AG10803 (cell line): ENCODE results near the gene PLAAT2.
"Not testable (repeated sequence)": the region's sequence is repeated elsewhere in the genome, so short reads cannot be mapped to it uniquely, and the experiment has no call there.

Experiments
- DNase-seq: peaks from one replicate; pipeline ENCODE4 v3.0.0; 2010; ENCODE audit warnings: low read depth
- H3K4me3 ChIP-seq: 2 replicates; pipeline ENCODE4 v1.5.1; 2011; ENCODE audit warnings: mild to moderate bottlenecking, low read length, control low read depth
- TF ChIP-seq, protein P1 (sequence below): conservative IDR thresholded peaks from 2 replicates; pipeline ENCODE4 v1.5.1; 2011; ENCODE audit warnings: mild to moderate bottlenecking, low read length, control low read depth, inconsistent platforms

Gene PLAAT2

DNA sequence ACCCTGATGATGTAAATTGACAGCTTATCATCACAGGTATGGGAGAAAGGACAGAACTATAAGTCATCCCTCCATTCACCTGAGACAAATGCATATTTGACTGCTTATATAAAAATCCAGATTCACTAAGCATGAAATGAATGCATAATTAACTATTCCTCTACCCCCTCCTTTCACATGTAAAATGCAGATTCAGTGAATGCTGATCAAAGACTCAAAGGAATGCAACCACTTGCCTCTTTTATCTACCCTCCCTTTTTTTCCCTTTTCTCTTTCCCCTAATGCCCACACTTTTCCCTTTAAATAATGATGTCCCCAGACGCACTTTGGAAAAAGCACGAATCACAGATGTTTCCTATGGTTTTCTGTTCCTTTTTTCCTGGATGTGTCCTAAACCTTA is 31.1 kb downstream of the PLAAT2 start:
- DNase-seq: no peak
- no peak overlapping the region for H3K4me3 ChIP-seq
- TF ChIP-seq, protein P1, sequence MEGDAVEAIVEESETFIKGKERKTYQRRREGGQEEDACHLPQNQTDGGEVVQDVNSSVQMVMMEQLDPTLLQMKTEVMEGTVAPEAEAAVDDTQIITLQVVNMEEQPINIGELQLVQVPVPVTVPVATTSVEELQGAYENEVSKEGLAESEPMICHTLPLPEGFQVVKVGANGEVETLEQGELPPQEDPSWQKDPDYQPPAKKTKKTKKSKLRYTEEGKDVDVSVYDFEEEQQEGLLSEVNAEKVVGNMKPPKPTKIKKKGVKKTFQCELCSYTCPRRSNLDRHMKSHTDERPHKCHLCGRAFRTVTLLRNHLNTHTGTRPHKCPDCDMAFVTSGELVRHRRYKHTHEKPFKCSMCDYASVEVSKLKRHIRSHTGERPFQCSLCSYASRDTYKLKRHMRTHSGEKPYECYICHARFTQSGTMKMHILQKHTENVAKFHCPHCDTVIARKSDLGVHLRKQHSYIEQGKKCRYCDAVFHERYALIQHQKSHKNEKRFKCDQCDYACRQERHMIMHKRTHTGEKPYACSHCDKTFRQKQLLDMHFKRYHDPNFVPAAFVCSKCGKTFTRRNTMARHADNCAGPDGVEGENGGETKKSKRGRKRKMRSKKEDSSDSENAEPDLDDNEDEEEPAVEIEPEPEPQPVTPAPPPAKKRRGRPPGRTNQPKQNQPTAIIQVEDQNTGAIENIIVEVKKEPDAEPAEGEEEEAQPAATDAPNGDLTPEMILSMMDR: no peak

DNA sequence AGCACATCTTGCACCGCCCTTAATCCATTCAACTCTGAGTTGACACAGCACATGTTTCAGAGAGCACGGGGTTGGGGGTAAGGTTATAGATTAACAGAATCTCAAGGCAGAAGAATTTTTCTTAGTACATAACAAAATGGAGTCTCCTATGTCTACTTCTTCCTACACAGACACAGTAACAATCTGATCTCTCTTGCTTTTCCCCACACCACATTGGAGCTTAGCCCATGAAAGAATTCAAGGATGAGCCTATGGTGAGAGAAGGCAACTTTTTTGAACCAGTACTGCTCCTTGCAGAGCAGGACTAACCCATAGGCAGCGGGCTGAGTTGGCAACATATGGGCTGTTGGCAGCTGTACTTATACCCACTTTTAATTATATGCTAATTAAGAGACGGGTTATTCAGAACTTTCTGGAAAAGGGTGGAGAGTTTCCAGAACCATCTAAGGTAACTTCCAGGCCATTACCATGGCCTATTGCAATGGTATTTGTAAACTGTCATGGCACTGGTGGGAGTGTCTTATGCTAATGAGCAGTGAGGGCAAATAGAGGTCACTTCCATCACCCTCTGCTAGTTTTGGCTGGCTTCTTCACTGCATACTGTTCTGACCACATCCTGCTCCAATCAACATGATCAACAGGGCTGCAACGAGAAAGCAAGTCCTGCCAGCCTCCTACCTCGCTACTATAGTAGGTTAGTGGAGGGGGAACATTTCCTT is 31.9 kb downstream of the PLAAT2 start:
- peak; percentile 85 for DNase-seq
- H3K4me3 ChIP-seq: not testable (repeated sequence)

DNA sequence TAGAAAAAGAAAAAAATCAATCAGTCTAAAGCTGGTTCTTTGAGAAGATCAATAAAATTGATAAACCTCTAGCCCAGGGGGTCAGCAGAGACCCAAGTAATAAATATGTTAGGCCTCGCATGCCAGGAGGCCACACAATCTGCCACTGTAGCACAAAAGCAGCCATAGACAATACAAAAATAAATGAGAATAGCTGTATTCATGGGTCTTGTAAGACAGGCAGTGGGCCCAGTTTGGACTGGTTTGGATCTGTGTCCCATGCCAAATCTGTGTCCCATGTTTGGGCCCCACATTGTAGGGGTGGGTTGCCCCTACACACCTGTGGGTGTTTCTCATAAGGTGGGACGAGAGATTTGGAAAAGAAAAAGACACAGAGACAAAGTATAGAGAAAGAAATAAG is 33.2 kb downstream of the PLAAT2 start:
- TF ChIP-seq, protein P1: no peak
- no peak overlapping the region for H3K4me3 ChIP-seq
- DNase-seq: no peak

DNA sequence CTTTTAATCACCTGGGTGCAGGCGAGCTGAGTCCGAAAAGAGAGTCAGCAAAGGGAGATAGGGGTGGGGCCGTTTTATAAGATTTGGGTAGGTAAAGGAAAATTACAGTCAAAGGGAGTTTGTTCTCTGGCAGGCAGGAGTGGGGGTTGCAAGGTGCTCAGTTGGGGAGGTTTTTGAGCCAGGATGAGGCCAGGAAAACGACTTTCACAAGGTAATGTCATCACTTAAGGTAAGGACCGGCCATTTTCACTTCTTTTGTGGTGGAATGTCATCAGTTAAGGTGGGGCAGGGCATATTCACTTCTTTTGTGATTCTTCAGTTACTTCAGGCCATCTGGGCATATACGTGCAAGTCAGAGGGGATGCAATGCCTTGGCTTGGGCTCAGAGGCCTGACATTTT is 33.8 kb downstream of the PLAAT2 start:
- not testable (repeated sequence) for DNase-seq, H3K4me3 ChIP-seq

DNA sequence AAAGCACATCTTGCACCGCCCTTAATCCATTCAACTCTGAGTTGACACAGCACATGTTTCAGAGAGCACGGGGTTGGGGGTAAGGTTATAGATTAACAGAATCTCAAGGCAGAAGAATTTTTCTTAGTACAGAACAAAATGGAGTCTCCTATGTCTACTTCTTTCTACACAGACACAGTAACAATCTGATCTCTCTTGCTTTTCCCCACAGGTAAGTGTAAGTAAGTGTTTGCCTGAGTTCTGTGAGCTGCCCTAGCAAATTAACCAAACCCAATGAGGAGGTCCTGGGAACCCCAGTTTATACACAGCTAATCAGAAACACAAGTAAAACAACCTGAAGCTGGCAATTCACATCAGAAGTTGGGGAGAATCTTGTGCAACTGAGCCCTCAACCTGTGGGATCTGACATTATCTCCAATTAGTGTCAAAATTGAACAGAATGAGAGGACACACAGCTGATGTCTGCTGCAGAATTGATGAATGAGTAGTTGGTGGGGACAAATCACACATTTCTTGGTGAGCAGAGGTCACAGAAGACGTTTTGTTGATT is 34.4 kb downstream of the PLAAT2 start:
- H3K4me3 ChIP-seq, DNase-seq: not testable (repeated sequence)

DNA sequence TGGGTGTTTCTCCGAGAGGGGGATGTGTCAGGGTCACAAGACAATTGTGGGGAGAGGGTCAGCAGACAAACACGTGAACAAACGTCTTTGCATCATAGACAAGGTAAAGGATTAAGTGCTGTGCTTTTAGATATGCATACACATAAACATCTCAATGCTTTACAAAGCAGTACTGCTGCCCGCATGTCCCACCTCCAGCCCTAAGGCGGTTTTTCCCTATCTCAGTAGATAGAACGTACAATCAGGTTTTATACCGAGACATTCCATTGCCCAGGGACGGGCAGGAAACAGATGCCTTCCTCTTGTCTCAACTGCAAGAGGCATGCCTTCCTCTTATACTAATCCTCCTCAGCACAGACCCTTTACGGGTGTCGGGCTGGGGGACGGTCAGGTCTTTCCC is 35.0 kb downstream of the PLAAT2 start:
- DNase-seq, H3K4me3 ChIP-seq: not testable (repeated sequence)

DNA sequence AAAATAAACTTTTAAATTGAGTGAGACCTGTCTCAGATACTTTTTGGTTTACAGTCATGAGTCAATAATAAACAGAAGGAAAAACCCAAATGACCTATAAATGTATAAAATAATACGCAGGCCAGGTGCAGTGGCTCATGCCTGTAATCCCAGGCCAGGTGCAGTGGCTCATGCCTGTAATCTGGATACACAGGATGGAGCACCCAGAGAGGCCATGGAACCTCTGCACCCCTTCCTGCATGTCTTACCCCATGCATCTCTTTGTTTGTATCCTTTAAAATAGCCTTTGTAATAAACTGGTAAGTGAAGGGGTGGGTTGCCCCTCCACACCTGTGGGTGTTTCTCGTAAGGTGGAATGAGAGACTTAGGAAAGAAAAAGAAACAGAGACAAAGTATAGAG is 35.5 kb downstream of the PLAAT2 start:
- DNase-seq: no peak
- H3K4me3 ChIP-seq: no peak overlapping the region
- TF ChIP-seq, protein P1: no peak

DNA sequence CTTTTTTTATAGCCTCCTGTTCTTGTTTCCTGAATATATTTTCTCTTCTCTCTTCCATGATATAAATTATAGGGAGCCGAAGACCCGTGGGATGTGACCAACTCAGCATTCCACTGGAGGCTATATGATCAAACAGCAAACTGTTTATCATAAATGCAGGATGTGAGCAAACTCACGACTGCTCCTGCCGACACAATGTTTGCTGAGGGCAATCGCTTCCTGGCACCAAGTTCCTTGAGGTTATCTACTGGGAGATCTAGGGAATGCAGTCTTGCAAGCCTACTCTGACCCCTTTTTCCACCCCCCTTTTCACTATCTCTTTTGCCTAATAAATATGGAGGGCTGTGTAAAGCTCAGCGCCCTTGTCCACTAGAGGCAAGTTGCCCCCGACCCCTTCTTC is 40.0 kb downstream of the PLAAT2 start:
- TF ChIP-seq, protein P1: no peak
- H3K4me3 ChIP-seq: no peak overlapping the region
- DNase-seq: no peak

DNA sequence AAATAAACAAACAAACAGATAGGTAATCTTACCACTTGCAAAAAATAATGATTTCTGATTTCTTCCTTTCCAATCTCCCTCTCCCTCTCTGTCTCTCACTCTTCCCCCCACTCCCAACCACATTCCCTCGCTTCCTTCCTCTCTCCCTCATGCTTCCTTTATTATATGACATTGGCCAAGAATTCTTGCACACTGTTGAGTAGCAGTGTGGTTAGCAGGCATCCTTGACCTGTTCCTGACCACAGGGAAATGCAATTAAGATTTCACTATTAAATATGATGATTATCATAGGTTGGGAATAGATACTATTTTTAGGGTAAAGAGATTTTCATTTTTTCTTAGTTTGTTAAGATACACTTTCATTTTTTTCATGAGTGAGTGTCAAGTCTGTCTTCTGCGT is 41.3 kb downstream of the PLAAT2 start:
- DNase-seq: no peak
- TF ChIP-seq, protein P1: no peak
- H3K4me3 ChIP-seq: no peak overlapping the region
